GM12872 (cell line): ENCODE data around the gene NFE2L2.

Source experiments
- TF ChIP-seq, protein P1 (sequence below): IDR thresholded peaks from 3 replicates; pipeline ENCODE4 v1.5.1; 2011; ENCODE audit warnings: low read depth, mild to moderate bottlenecking, low read length, moderate library complexity; ENCODE audit not compliant: insufficient read depth

NFE2L2 gene

DNA sequence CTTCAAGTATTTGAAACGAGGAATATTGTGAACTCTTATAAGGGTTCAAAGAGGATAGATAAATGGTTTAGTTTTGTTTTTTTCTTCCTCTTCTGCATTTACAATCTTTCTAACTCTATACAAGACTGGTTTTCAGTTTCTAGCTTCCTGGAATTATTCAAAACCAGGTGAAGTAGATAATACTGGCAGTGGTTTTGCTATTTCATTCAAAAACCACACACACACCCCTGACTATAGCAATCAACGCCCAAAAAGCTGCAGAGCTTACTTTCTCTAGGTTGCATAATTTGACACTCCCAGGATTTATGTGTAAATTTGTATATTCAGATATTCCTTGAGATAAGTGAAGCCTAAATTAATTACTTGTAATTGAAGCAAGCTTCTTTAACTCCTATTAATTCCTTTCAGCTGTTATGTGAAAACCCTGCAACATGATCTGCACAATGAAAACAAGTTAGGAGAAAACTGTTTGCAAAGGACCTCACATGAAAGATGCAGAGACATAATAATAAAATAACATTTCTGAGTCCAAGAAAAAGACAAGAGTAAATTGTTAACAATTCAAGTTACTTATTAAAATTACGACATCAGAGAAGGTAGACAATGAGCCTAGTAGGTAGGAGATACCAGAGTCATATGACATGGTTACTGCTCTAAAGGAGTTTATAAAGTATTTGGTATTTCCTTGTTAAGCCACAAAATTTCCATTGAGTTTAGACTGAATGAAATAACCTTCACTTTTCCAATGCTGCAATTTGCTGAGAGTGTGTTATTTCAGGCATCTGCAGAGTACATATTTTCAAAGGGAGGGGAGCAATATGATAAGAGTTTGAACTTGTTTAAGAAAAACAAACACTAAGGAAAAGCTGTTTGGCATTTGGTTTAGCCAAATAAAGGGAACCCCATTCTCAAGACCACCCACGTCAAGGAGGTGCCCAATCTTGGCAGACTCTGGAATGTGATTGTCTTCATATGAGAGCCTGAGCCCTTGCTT, 1.6 kb upstream of the NFE2L2 start:
- TF ChIP-seq, protein P1, sequence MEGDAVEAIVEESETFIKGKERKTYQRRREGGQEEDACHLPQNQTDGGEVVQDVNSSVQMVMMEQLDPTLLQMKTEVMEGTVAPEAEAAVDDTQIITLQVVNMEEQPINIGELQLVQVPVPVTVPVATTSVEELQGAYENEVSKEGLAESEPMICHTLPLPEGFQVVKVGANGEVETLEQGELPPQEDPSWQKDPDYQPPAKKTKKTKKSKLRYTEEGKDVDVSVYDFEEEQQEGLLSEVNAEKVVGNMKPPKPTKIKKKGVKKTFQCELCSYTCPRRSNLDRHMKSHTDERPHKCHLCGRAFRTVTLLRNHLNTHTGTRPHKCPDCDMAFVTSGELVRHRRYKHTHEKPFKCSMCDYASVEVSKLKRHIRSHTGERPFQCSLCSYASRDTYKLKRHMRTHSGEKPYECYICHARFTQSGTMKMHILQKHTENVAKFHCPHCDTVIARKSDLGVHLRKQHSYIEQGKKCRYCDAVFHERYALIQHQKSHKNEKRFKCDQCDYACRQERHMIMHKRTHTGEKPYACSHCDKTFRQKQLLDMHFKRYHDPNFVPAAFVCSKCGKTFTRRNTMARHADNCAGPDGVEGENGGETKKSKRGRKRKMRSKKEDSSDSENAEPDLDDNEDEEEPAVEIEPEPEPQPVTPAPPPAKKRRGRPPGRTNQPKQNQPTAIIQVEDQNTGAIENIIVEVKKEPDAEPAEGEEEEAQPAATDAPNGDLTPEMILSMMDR, result no peak

DNA sequence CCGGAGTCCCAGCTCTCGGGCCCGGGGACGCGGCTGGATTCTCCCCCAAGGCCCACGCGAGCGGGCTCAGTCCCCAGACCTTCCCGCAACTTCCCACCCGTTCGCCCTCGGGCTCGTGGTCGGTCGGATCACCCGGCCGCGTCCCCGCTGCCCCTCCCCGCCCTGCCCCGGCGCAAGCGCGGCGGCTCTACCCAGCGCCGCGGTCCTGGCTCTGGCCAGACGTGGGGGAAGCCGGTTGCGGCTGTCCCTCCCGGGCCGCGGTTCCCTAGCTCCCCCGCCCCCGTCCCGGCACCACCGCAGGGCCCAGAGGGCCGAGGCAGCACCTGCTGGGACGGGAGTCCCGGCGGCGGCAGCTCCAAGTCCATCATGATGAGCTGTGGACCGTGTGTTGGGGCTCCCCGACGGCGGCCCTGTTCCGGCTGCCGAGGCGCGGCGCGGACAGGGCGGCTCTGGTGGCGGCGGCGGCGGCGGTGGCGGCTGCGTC, 276 bp downstream of the NFE2L2 start:
- TF ChIP-seq, protein P1, result no peak

DNA sequence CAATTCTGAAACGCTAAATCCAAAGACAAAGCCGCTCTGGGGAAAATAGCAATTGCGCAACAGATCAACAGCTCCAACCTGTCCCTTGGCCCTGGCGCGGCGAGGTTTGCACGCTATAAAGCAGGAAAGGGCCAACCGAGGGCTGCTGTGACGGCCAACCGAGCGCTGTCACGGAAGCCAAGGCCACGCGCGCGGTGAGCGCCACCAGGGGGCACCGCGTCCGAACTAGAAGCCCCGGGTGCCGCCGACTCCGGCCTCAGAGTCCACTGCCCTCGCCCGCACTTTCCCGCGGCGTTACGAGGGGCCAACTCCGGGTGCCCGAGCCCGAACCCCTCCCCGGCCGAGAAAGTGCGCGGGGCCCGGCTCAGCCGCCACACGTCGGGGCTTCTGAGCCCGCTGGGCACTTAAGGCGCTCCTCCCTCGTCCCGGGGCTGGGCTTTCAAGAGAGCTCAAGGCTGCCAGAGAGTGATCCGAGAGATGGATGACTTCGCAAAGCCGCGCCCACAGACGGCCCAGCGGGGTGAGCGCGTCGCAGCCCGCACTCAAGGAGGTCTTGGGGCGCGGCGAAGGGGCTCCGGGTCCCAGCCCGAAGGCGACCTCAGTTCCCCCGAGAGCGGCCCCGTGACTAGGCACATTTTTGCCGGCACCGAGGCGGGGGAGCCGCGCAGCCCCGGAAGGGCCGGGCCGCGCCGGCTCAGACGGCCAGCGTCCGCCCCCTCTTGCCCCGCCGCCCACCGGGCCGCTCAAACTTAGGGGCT, 897 bp downstream of the NFE2L2 start:
- TF ChIP-seq, protein P1, result peak; percentile 92

DNA sequence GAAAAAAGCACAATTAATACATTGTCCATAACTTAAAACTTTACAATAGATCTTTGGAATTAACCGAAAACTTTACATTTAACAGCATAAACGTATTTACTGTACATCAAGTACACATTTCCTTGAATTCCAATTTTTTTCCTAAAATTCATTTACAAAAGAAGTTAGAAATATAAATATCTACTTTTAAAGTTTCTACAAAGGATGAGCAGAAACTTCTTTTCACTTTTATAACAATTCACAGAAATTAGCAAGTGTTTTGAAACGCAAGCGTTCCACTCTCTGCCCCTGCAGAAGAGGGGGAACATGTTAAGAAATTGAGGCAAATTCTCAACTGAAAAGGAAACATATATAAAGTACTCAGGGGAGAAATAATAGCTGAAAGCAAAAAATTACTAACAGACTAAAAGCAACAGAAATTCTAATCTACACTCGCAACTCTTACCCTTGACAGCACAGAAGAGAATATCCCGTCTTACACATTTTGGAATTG, 1.5 kb downstream of the NFE2L2 start:
- TF ChIP-seq, protein P1, result no peak

DNA sequence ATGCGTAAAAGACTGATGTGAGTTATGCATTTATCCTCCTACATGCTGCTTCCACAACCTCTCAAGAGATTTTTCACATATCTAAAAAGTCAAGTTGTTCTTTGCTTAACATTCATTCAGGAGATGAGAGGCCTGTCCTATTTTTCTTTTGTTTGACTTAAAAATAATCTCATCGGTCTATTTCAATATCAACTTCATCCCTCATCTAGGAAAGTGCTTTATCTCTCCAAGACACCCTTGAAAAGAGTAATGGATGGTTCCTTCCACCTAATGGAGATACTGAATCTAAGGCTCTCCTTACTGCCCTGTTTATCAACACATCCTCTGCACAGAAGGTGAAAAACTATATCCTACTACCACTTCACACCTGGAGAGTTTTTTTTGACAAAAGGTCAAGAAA, 2.4 kb downstream of the NFE2L2 start:
- TF ChIP-seq, protein P1, result no peak

DNA sequence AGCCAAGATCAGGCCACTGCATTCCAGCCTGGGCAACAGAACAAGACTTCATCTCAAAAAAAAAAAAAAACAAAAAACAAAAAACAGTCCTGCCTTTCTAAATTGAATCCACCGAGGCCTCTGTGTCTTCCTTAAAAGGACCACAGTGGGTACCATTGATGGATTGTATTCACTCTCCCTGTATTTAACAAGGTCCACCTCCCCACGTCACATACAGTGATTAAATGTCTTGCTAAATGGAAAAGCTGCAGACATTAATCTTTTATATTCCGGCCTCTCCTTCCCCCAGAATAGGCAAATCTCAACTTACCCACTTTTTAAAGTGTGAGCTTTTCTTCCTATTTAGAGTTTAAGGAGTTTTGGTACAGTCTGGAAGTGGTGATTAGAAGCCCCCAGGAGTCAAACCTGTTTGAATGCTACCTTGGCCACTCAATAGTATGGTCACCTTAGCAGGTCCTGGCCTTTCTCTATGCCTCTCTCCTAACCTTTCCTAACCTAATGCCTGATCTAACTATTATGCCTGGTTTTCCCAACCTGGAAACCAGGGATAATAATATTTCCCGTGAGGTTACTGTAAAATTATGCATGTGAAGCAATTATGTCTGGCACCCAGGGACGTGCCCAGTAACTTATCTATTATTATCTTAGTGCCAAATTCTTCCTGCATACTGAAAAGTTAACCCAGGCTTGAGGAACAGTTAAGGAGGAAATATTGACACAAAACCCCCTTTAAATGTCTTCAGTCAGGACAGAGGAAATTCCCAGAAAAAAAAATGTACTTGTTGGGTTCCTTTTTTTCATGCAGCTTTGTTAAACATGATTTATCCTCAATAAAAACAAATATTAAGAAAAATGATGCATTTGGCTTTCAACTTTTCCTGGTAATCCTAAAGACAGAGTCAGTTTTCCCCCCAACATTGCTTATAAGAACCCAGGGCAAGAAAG, 3.1 kb downstream of the NFE2L2 start:
- TF ChIP-seq, protein P1, result no peak
